Stimulated activated CD8-positive, alpha-beta memory T cell treated with anti-CD3 and anti-CD28 coated beads, Interleukin-12 subunit alpha, Interleukin-12 subunit beta, amount 100 ng/mL, for 24 hours (primary cell): ENCODE data around the gene RGS17.
"Not testable (repeated sequence)": the region's sequence is repeated elsewhere in the genome, so short reads cannot be mapped to it uniquely, and the experiment has no call there.

ENCODE experiments used
- DNase-seq: peaks from one replicate; pipeline ENCODE4 v3.0.0-alpha.2; 2020; ENCODE audit errors: extremely low read depth

The RGS17 gene

DNA sequence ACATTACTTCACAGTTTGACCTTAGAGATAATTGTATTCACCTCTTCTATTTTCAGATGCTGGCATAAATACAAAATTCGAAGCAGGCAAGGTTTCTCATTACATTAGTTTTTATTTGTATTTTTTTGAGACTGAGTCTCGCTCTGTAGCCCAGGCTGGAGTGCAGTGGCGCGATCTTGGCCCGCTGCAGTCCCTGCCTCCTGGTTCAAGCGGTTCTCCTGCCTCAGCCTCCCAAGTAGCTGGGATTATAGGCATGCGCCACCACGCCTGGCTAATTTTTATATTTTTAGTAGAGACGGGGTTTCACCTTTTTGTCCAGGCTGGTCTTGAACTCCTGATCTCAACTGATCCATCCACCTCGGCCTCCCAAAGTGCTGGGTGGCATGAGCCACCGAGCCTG lies 145.8 kb downstream of the RGS17 start:
- not testable (repeated sequence) for DNase-seq

DNA sequence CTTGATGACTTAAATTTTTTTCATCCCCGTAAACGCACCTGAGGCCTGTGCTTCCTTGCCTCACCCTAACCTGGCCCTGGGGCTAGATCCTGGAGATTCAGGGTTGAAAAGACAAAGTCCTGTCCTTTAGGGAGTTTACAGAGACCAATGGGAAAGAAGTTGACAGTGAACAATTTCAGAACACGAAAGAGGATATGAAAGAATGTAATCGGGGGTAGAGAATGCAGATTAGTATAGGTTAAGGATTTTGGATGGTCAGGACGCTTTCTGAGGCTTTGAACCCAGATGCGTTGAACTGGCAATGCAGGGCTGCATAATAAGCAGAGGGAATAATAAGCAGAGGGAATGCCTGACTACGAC lies 146.6 kb downstream of the RGS17 start:
- DNase-seq, result no peak

DNA sequence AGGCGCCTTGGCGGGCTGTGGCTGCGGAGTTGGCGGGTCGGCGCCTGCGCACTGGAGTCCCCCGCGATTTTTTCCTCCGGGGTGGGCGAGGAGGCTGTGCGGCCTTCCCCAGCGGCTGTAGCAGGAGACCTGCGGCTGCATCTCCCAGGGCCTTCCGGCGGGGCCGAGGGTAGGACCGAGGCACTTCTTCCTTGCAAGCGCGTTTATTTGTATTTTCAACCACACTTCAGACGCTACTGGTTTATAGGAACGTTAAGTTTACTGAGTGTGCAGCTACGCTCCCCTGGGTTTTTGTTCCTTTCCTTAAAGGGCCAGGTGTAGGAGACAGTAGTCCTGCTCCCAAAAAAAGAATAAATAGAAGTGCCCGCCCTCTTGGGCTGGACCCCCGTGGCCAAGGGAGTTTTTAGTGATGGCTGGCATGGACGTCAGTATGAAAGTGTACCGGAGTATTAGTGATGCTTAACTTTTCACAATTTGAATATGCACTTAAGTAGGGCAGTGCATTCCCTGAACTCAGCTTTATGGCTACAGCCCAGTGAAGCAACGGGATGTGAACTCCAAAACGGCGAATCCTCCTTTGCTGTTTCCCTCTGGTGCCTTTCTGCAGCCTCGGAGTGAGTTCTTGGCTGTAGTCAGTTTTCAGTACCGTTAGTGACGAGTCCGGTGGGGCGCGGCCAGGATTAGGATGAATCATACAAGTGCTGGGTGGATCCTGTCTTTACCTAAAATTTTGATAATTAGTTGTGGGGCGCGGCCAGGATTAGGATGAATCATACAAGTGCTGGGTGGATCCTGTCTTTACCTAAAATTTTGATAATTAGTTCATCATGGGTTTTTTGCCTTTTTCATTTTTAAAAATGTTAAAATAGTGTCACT lies 147.2 kb downstream of the RGS17 start:
- peak; percentile 49 for DNase-seq

DNA sequence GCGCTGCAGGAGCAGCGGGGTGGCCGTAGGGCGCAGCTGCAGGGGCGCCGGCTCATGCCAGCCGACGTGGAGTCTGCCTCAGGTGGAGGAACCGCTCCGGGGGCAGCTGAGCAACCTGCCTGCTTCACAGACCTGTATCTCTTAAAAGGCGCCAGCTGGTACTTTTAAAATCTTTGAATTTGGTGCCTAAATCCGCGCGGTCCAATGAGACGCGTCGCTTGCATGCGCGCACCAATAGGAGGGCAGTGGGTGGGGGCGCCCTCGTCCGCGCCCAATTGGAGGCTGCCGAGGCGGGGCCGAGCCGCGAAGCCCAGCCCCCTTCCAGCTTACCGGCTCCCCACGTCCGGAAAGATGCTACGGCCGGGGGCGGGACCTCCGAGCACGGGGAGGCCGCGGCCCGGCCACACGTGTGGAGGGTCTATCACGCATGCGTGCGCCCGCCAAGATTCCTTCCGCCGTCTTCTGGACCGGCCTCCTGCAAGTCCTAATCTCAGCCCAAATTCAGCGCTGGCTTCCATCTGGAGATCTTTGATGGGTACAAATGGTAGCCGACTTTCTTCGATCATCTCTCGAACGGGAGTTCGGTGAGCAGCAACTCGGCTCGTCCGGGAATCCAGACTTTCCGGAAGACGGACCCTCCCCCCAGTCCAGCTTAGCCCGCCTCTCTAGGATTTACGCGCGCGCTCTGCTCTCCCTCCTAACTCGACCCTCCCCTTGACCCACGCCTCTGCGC lies 148.0 kb downstream of the RGS17 start, which contains the start of gene FBXO5:
Gene FBXO5 (minus strand): TSS at position 138 of the 733 bp plus-strand sequence. CDS start 82 bp downstream, at position 56.
- peak; percentile 97 for DNase-seq

DNA sequence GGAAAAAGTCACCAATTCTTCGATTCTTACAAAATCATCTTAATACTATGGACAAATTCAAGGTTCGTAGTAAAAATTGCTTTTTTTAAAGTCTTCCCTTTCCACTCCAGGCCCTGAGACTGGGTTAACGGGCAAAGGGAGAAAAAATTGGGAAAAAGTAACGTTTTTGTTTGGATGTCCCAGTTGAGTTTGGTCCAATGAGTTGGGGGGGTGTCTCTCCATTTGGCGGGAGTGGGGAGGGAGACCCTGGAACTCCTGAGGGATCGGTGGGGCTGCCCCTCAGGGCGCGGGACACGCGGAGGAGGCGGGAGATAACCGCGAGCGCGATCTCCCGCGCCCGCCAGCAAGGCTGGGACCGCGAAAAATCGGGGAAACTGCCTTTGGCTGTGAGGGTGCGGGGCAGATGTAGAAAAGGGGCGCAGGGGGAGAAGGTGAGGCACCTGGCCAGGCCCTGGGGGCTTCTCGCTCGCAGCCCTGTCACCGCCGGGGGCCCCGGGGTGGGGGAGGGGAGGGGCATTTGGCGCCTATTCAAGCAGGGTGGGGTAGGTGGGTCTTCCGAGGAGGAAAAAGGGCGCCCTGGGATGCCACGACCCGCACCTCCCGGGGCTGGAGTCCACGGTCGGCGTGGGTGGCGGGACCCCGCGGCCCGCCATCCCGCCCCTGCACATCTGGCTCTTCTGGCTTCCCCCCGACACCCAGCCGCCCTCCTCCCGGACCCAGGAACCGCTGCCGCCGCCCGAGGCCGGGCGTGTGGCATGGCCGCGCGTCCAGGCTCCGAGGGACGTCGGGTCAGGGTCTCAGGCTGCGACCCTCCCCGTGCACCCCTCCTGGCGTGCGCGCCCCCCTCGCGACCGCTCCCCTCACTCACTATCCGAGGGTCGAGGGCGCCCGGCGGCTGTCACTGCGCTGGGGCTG lies 148.8 kb downstream of the RGS17 start:
- DNase-seq, result no peak

DNA sequence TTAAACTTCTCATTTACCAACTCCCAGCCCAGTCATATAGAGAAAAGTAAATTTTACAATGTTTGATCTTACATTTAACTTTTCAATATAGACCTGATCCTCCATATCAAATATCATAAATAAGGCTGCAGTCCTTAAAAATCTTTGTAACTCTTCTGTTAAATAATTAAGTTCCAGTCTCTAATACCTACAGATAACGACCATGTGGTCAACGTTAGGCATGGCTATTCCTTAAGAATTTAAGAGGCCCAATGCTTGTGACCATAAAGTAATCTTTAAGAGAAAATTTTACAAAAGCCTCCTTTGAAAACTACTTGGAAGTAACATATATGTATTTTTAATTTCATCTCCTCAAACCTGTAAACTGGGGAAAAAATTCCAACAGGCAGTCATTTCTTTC lies 149.9 kb downstream of the RGS17 start:
- DNase-seq, result no peak

DNA sequence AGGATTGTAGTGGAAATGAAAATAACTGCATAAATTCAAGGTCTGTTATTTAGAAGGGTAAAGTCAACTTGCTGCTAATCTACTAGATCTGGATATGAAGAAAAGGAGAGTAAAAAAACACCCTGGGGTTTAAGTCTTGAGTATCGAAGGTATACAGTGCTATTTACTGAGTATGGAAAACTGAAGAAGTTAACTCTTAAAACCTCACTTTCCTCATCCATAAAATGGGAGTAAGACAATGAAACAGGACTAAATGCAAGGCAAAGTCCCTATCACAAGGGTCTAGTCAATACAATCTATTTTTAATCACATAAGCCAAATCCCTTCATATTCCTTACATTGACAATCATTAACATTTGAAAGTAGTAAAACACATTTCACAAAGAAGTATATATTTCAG lies 150.4 kb downstream of the RGS17 start:
- DNase-seq, result no peak

DNA sequence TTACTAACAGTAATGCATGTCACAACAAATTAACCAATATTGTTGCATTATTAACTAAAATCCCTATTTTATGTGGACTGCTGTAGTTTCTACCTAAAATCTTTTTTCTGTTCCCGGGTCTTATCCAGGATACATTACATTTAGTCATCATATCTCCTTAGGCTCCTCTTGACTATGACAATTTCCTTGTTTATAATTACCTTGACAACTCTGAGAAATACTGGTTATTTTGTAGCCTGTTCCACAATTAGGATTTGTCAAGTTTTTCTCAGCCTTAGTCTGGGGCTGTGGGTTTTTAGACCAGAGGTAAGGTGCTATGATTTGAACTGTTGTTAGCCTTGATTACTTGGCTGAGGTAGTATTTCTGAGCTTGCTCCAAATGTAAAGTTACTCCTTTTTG lies 152.0 kb downstream of the RGS17 start:
- no peak for DNase-seq

DNA sequence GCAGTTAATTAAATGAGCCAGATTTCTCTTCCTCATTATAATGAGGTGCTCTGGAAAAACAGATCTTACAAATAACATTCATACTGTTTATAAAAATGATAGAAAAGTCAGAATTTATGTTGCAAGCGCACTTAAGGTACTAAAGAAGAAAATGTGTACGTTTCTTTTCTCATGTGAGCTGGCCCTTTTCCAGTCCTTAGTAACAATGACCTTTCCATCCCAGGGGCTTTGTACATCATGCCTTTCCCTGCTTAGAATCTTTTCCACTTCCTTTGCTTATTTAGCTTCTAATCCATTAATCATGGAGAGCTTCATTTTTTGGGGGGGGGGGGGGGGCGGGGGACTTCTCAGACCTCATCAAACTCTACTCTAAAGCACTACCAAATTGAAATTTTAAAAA lies 153.0 kb downstream of the RGS17 start:
- DNase-seq, result no peak

DNA sequence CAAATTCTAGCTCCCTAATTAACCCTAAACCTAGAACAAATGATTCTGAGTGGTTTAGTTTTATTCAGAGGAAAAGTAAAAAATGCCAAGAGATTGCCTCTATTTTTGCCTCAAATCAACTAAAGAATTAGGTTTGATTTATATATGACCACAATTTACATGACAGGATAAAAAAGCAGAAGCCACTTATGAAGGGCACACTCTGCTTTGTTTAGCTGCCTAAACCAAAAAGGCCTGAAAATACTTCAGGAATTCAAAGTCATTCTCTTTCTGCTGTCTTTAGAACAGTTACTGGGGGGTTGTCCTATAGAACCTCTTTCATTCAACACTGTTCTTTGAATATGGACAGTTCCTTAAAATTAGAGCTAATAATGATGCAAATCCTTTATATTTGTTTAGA lies 153.5 kb downstream of the RGS17 start:
- DNase-seq, result no peak

DNA sequence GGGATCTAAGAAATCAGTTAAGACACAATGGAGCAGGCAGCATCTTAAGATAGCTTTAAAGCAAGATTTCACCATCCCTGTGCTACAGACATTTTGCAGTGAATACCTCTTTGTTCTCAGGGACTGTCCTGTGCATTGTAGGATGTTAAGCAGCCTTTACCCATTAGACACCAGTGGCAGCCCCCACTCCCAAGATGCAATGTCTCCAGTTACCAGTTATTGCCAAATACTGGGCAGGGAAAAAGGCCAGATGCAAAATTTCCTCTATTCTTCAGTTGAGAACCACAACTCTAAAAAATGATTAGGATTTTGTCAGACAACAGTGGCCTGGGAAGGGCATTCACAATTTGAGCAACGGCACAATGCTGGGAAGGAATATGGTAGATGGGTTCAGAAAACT lies 154.3 kb downstream of the RGS17 start:
- no peak for DNase-seq

DNA sequence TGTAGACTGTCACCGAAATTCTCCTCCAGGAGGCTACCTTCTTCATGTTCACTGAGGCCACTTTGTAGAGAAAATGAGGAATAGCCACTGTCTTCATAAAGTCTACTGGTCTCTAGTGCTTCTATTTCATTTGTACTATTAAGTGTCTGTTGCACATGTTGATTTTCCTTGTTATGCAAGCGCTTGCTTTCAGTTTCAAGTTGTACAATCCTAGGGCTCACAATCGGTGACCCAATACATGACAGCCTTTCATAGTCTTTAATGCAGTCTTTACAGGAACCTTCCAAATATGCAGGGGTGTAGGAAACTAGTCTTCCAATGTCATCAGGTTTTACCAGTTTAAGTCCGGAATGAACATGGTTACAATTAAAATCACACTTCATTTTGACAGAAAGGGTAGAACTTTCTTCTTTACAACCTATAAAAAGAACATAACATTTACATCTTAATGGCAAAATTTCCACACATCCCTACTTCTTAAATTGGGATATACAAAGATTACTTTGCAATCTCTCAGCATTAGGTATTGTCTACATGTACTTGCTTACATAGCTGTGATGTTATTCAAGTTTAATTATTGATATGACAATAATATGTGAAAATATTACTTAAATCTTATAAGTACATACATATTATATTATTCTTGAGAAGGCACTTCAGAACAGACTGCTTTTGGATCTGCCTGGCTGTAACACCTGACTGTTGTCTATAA lies 155.7 kb downstream of the RGS17 start:
- no peak for DNase-seq

DNA sequence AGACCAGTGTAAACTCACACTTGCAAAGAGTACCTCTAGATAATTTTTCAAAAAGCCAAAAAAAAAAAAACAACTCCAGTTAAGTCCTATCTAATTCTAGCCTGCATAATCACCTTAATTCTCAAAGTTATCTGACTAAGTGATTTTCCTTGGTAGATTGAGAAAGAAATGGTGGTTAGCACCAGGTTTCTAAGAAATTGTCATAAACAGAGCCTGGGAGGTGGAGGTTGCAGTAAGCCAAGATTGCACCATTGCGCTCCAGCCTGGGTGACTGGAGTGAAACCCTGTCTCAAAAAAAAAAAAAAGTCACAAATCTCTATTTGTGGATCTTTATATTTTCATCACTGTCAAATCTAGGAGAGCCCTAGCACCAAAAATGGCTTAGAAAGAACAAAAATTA lies 157.2 kb downstream of the RGS17 start:
- no peak for DNase-seq

DNA sequence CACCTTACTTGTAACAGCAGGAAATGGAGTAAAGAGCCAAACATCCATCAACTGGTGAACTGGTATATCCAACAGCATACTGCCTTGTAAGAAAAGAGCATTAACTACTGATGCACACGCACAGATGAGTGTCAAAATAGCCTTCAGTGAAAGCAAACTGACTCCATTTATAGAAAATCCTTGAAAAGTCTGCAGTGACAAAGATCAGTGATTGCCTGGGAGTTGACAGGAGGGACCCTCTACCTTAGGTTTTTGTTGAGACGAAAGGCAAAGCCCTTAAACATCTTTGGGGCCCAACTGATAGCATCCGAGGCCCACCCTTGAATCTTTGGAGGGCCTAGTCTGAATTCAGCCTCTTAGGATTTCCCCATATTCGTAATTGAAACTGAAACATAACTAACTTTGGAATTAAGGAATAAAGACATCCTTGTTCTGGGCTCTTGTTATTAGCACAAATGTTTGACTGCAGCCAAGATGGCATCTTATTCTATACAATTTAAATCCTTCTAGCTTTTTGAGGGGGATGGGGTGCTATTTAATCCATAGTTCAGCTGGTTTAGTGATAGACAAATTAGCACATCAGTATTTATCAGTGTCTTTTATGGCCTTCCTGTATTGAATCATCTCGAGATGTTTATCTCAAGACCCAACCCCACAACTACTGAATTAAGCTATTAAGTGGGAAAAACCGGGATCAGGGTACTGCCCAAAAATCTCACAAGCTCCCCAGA lies 161.2 kb downstream of the RGS17 start:
- DNase-seq, result no peak

DNA sequence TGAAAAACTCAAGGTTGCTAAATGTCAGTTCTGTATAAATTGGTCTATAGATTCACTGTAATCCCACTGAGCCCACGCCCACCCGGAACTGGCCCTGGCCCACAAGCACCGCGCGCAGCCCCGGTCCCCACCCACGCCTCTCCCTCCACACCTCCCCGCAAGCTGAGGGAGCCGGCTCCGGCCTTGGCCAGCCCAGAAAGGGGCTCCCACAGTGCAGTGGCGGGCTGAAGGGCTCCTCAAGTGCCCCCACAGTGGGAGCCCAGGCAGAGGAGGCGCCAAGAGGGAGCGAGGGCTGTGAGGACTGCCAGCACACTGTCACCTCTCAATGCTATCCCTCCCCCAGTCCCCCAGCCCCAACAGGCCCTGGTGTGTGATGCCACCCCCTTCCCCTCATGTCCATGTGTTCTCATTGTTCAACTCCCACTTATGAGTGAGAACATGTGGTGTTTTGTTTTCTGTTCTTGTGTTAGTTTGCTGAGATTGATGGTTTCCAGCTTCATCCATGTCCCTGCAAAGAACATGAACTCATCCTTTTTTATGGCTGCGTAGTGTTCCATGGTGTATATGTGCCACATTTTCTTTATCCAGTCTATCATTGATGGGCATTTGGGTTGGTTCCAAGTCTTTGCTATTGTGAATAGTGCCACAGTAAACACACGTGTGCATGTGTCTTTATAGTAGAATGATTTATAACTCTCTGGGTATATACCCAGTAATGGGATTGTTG lies 164.8 kb downstream of the RGS17 start:
- not testable (repeated sequence) for DNase-seq

DNA sequence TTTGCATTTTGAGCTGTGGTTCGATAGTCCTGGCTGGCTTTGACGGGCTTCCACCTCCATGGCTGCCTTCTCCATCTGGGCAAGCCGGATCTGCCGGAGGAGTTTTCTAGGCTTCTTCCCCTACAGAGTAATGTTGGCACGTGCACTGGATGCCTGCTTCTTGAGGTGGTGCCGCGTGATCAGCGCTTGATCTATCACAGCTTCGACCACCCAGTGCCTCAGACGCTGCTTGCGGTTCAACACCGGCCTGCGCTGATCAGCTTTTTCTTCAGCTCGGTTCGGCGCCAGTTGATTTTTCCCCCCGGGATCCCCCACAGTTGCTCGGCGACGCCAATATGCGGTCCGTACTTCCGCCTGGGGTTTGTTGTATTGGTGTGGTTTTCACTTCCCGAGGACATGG lies 171.7 kb downstream of the RGS17 start:
- no peak for DNase-seq

DNA sequence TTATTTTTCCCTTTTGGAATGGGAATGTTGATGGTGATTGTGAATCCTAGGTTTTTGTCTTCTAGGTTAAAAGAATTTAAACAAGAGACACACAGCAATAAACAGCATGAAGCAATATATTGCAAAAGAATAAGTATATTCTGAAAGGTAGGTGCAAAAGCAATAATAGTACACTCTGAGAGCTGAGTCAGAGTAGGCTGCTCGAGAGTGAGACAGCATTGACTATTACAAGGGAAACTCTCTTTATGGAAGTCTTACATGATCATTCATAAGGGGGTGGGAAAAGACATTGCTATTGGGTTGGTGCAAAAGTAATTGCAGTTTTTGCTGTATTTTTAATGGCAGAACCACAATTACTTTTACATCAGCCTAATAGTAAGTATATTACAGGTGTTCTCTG lies 173.3 kb downstream of the RGS17 start:
- DNase-seq, result no peak
